ENCODE results near the gene SKI.

Gene SKI

DNA sequence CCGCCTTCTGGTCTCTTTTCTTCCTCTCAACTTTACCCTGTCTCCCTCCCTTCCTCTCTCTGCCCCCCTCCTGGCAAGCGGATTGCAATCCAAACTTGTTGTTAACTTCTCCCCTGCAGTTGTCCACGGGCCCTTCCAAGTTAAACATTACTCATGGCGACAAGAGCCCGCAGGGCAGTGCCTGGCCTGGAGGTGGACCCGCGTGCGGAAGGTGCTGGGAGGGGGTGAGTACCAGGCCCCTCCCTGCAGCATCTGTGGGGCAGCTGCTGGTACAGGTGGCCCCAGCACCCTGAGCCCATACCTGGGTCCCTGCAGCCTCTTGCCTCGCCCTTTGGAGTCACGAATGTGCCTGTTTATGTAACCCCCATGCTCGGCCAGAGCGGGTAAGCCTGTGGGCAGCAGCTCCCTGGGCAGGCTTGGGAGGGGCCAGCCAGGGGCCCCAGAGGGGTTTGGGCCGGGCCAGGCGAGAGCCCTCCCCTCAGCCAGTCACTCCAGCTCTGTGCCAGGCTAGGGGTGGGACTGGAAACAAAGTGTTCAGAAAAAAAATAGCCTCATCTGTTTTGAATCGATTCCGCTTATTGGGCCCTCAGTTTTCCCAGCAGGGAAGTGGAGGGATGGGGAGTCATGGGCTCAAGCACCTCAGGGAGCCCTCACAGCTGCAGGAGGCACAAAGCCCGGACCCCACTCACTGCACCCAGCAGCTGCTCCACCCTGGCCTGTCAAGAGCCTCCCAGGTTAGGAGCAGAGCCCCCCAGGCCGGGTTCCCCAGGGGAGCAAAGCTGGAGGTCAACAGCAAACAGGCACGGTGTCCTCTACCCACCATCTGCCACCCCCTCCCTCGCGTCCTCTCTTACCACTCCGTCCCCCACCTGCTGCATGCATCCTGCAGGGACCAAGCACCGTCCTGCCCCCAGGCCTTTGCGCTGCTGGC is 19.5 kb upstream of the SKI start:
- DNase-seq: peak; percentile 79

DNA sequence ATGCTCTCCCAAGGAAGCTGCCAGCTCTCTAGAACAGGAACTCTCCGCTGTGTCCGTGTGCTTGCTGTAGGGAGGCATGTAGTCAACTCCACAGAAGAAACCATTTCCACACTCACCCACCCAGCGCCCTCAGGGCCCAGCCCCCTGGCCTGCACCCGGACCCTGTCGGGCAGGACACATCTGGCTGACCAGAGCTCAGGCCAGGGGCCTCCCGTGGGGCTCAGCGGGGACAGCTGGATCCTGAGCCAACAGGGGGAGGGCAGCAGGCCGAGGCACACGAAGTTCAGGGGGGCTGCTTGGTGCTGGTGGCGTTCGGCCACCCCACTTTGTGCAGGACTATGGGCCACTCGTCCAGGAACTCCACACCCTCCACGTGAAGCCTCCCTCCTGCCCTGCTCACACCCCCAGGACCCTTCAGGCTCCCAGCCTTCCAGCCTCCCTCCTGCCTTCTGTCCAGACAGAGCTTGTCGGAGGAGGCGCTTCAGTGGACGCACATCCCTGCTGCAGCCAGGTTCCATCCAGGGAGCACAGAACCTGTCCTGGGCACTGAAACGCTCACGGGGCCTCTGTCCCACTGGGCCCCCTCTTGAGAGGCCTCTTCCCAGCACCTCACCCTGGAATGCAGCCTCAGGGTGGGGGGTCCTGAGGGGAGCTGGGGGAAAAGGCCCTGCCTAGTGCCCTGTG is 18.6 kb upstream of the SKI start:
- peak; percentile 68 for DNase-seq

- DNase-seq: no peak
These were observed 17.9 kb upstream of the SKI start for GRCh38 chr1:2210084-2210653.

GRCh38 chr1:2210786-2211185 is 17.3 kb upstream of the SKI start:
- peak; percentile 35 for DNase-seq

- no peak for DNase-seq
These were observed 15.9 kb upstream of the SKI start for GRCh38 chr1:2212274-2212531.

- peak; percentile 93 for DNase-seq
These were observed 15.3 kb upstream of the SKI start for GRCh38 chr1:2212532-2213491.

DNA sequence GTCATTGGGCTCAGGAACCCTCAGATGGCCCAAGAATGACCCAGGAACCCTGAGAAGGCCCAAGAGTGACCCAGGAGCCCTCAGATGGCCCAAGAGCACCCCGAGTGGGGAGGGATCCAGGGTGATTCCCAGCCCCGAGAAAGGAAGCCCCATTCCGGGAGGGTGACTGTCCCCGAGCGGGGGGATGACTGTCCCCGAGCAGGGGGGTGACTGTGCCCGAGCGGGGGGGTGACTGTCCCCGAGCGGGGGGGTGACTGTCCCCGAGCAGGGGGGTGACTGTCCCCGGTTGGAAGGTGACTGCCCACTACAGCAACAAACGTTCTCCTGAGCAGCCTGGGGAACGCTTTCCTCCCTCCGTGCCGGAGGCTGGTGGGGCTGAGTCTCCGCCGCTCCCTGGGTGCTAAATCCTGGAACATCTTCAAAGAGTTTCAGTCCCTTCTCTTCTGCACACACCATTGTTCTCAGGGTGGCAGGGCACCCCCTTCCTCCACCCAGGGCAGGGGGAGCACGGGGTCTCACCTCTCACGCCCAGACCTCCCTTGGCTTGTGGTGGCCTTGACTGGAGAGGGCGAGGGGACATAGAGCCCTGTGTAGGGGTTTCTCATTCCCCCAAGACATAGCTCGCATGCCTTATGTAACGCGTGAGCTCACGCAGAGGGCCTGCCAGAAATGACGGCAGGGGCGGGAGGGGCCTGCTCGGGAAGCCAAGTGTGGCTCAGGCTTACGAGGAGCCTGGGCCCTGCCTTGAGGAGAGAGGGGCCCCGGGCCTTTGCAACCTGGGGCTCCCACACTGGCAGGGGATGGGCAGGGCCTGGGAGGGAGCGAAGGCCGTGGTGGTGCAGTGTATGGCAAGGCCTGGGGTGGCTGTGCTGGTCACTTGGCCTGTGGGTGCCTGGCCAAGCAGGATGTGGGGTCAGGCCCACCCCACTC is 14.3 kb upstream of the SKI start:
- DNase-seq: peak; percentile 67

- DNase-seq: peak; percentile 63
These were observed 13.4 kb upstream of the SKI start for GRCh38 chr1:2214541-2215241.

GRCh38 chr1:2215329-2215728 is 12.8 kb upstream of the SKI start:
- no peak for DNase-seq

- no peak for DNase-seq
These were observed 12.0 kb upstream of the SKI start for GRCh38 chr1:2215909-2216766.

DNA sequence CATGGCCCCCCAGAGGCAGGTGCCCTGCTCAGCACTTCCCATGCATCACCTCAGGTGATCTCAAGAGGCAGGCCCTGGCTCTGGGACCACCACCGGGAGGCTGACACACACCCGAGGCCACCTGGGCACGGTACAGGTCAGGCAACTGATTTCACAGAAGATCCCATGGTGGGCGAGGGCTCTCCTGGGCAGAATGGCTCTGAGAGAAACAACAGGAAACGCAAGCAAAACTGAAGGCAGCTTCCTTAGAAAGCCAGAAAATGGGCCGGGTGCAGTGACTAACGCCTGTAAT is 11.4 kb upstream of the SKI start:
- no peak for DNase-seq

- no peak for DNase-seq
These were observed 6.8 kb upstream of the SKI start for GRCh38 chr1:2221271-2221670.

- no peak for DNase-seq
These were observed 3.9 kb upstream of the SKI start for GRCh38 chr1:2224170-2224584.

DNA sequence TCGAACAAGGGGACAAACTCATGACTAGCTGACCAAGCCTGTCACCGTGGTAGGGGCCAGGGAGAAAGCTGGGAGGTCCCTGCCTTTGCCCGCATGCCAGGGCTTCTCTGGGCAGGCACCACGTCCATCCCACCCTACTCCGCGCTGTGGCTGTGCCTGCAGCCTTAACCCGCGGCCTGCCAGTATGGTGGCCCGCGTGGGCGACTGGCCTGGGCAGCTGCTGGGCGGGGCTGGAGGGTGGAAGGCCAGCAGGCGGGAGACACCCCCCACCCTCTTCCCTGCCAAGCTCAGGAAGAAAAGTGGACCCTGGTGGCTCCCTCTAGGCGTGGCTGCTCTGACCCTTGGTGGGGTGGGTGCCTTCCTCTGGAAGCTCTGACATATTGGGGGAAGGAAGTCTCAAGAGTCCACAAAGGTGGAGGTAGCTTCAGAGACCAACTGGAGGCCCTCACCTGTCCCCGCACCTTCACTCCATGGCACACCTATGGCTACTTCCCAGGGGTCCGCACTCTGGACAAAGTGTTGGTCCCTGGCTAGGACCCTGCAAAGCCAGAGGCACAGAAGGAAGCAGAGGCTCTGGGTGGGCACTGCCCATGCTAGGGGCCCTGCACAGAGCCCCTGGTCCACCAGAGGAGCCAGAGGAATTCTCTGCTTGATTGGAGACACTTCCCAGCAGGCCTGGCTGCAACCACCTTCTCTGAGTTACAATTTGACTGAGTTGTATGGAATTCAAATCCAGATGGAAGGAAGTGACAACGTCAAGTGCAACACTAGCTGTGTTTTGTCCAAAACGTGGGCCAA is 3.3 kb upstream of the SKI start:
- no peak for DNase-seq

- no peak for DNase-seq
These were observed 1.4 kb upstream of the SKI start for GRCh38 chr1:2226525-2227345.

GRCh38 chr1:2227346-2228156 is 568 bp upstream of the SKI start:
- peak; percentile 93 for DNase-seq

GRCh38 chr1:2228694-2229036 is 546 bp downstream of the SKI start:
- DNase-seq: no peak

Measured in right kidney (tissue), 1 donor.